Keratinocyte (primary cell): Measurements from ENCODE around the gene LIN28A. TPM values are rescaled to one million over a fixed set of nuclear protein-coding genes. Genes with fewer than 3 reads are reported as not detected.

ENCODE experiments used
- DNase-seq: peaks from one replicate; pipeline ENCODE4 v3.0.0-alpha.2; 2011; ENCODE audit warnings: low read depth, missing footprints, low spot score
- FAIRE-seq: peaks from 2 replicates; lab custom pipeline; 2011; peaks lifted over from hg19 to GRCh38; lab: Jason Lieb, UNC
- H2AFZ ChIP-seq: 2 replicates; pipeline ENCODE4 v1.6.0; 2012; ENCODE audit warnings: low read length, control low read depth, inconsistent platforms; ENCODE audit not compliant: control insufficient read depth
- H3K27ac ChIP-seq: 2 replicates; pipeline ENCODE4 v1.5.1; 2011; ENCODE audit warnings: low read length; ENCODE audit not compliant: control insufficient read depth, insufficient read depth
- H3K27me3 ChIP-seq: 3 replicates; pipeline ENCODE4 v1.6.0; 2011; ENCODE audit warnings: low read length; ENCODE audit not compliant: control insufficient read depth, insufficient read depth; ENCODE audit errors: extremely low read depth
- H3K36me3 ChIP-seq, 2 experiments: 2 replicates in 1 of 2; 3 replicates in 1 of 2; pipeline ENCODE4 v1.5.1; 2011; ENCODE audit warnings: low read length in 2 of 2, mild to moderate bottlenecking in 1 of 2; ENCODE audit not compliant: control insufficient read depth in 2 of 2, insufficient read depth in 2 of 2; ENCODE audit errors: extremely low read depth in 1 of 2
- H3K4me1 ChIP-seq: 3 replicates; pipeline ENCODE4 v1.5.1; 2011; ENCODE audit warnings: low read length; ENCODE audit not compliant: control insufficient read depth, insufficient read depth; ENCODE audit errors: extremely low read depth
- H3K4me2 ChIP-seq: 3 replicates; pipeline ENCODE4 v1.6.0; 2011; ENCODE audit warnings: low read depth, low read length; ENCODE audit not compliant: control insufficient read depth, insufficient read depth; ENCODE audit errors: extremely low read depth
- H3K4me3 ChIP-seq, 3 experiments: fragments of 200-600 bp in 1 of 3; sonication (generic) in 1 of 3; 2 replicates in 2 of 3; 3 replicates in 1 of 3; pipeline ENCODE4 v1.5.1; 2011 to 2016; ENCODE audit warnings: low read length in 3 of 3, mild to moderate bottlenecking in 3 of 3, control low read depth in 2 of 3, inconsistent platforms in 1 of 3, low read depth in 1 of 3, mixed read lengths in 1 of 3, mixed run types in 1 of 3, moderate library complexity in 1 of 3; ENCODE audit not compliant: control insufficient read depth in 2 of 3, insufficient read depth in 2 of 3; ENCODE audit errors: extremely low read depth in 1 of 3
- H3K79me2 ChIP-seq: 2 replicates; pipeline ENCODE4 v1.6.0; 2012; ENCODE audit warnings: low read length; ENCODE audit not compliant: control insufficient read depth, insufficient read depth
- H3K9ac ChIP-seq: 3 replicates; pipeline ENCODE4 v1.6.0; 2011; ENCODE audit warnings: low read length; ENCODE audit not compliant: control insufficient read depth, insufficient read depth; ENCODE audit errors: extremely low read depth
- H3K9me1 ChIP-seq: 3 replicates; pipeline ENCODE4 v1.6.0; 2011; ENCODE audit warnings: low read length; ENCODE audit not compliant: control insufficient read depth, insufficient read depth; ENCODE audit errors: extremely low read depth
- H3K9me3 ChIP-seq: 2 replicates; pipeline ENCODE4 v1.5.1; 2012; ENCODE audit warnings: low read depth, low read length; ENCODE audit not compliant: control insufficient read depth
- H4K20me1 ChIP-seq: 3 replicates; pipeline ENCODE4 v1.6.0; 2011; ENCODE audit warnings: low read length; ENCODE audit not compliant: control insufficient read depth, insufficient read depth; ENCODE audit errors: extremely low read depth
- EZH2 ChIP-seq: IDR thresholded peaks from one replicate; pipeline ENCODE4 v1.6.1; 2012; ENCODE audit warnings: inconsistent platforms, mild to moderate bottlenecking, low read length, moderate library complexity
- dilution Hi-C: fragments of 300-500 bp; cut with MboI; formaldehyde crosslinking; loops from one replicate; pipeline ENCODE4 v1.7.0; 2020; ENCODE audit warnings: low sequenced_read_pairs; ENCODE audit not compliant: extremely low pct_ligation_motif_present
- polyA plus RNA-seq, 5 experiments: library from polyadenylated mRNA; depleted of rRNA in 3 of 5; stranded (reverse) in 3 of 5; stranded (forward) in 1 of 5; unstranded in 1 of 5; fragments of >200 nt; gene quantifications; 1 replicate in 1 of 5; 2 replicates in 3 of 5; 3 replicates in 1 of 5; pipeline versions ENCODE4 v1.2.1 to v1.2.3, GENCODE V29; 2011 to 2012; ENCODE audit warnings: missing spikeins in 2 of 5, low read depth in 1 of 5, low replicate concordance in 1 of 5
- TF ChIP-seq, protein P1 (sequence below), 3 experiments: IDR thresholded peaks in 1 of 3; conservative IDR thresholded peaks in 1 of 3; optimal IDR thresholded peaks in 1 of 3; 2 replicates in 2 of 3; 3 replicates in 1 of 3; pipeline versions ENCODE3 to v1.5.1; 2011; ENCODE audit warnings: low read length in 3 of 3, mild to moderate bottlenecking in 3 of 3, moderate library complexity in 2 of 3, control low read depth in 1 of 3, inconsistent platforms in 1 of 3; ENCODE audit not compliant: insufficient read depth in 2 of 3; ENCODE audit errors: extremely low read depth in 1 of 3

The LIN28A gene
- polyA plus RNA-seq, 1 donor (not counting 4 experiments of a cell fraction or from before 2014, with no cell fraction given): not detected

DNA sequence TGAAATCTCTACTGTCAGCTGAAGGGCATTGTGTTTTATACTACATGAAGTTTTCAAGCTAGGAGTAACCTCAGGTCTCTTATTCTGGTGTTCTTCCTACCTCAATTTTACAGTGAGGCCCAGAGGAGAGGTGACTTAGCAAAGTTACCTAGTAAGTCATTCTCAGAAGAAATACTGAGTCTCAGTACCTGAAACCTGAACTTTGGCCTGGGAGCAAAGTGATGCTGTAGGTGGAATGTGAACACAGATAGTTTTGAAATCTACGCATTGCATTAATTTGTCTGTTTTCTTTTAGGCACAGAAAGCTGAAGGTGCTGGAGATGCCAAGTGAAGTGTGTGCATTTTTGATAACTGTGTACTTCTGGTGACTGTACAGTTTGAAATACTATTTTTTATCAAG, 64.2 kb downstream of the LIN28A start:
- H4K20me1 ChIP-seq: peaks cover 16% of the 10 kb centered on the region
- no peak for FAIRE-seq
- H3K4me1 ChIP-seq: peaks cover 36% of the 10 kb centered on the region

DNA sequence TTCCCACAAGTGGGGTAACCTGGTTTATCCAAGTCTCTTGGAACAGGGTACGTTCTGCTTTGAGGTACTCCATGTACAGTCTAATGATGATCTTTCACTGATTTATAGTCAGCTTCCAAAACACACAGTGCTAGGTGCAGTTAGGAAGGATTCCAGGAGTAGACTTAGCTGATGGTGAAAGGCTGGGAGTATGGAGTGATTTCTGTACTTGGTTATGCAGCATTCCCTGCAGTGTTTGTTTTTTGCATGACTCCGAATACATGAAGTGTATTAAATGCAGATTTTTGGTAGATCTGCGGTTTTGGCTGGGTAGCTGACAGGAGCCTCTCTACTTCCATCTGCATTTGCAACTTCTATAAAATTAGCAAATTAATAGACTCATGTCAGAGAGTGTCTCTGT, 65.4 kb downstream of the LIN28A start:
- no peak overlapping the region for H3K4me3 ChIP-seq
- DNase-seq: no peak
- H3K79me2 ChIP-seq: peaks cover 15% of the 10 kb centered on the region
- no peak overlapping the region for H3K27ac ChIP-seq
- no peak for FAIRE-seq
- H2AFZ ChIP-seq: no peak overlapping the region
- H3K9ac ChIP-seq: no peak overlapping the region
- H3K27me3 ChIP-seq: no peaks in the 10 kb centered on the region
- dilution Hi-C loops: no loop called here
- TF ChIP-seq EZH2: no peak
- TF ChIP-seq, protein P1, sequence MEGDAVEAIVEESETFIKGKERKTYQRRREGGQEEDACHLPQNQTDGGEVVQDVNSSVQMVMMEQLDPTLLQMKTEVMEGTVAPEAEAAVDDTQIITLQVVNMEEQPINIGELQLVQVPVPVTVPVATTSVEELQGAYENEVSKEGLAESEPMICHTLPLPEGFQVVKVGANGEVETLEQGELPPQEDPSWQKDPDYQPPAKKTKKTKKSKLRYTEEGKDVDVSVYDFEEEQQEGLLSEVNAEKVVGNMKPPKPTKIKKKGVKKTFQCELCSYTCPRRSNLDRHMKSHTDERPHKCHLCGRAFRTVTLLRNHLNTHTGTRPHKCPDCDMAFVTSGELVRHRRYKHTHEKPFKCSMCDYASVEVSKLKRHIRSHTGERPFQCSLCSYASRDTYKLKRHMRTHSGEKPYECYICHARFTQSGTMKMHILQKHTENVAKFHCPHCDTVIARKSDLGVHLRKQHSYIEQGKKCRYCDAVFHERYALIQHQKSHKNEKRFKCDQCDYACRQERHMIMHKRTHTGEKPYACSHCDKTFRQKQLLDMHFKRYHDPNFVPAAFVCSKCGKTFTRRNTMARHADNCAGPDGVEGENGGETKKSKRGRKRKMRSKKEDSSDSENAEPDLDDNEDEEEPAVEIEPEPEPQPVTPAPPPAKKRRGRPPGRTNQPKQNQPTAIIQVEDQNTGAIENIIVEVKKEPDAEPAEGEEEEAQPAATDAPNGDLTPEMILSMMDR (optimal IDR thresholded peaks at IDR 0.05 in 1 of 3, IDR thresholded peaks at IDR 0.05 in 1 of 3, conservative IDR thresholded peaks at IDR 0.05 in 1 of 3; ENCODE audit: extremely low read depth in 1 of 3, insufficient read depth in 2 of 3, low read length in 3 of 3): no peak
- peaks cover 12% of the 10 kb centered on the region for H4K20me1 ChIP-seq
- no peak overlapping the region for H3K4me2 ChIP-seq
- no peaks in the 10 kb centered on the region for H3K9me1 ChIP-seq
- H3K9me3 ChIP-seq: no peaks in the 10 kb centered on the region
- peaks cover 24% of the 10 kb centered on the region for H3K4me1 ChIP-seq
- peaks cover 21 to 36% of the 10 kb centered on the region in 2 experiments for H3K36me3 ChIP-seq

More for the DNA sequence above, 64.2 kb downstream of the LIN28A start:
- Histone ChIP-seq H3K79me2 (peaks cover 15% of the 10 kb centered on the region), H3K9ac (no peak overlapping the region), H3K9me1 (peaks cover under 1% of the 10 kb centered on the region), H3K4me2 (no peak overlapping the region), H3K27me3 (no peaks in the 10 kb centered on the region), H3K4me3 (no peak overlapping the region), H3K9me3 (no peaks in the 10 kb centered on the region), H2AFZ (no peak overlapping the region), H3K36me3 (peaks cover 21 to 36% of the 10 kb centered on the region in 2 experiments), H3K27ac (no peak overlapping the region)
- TF ChIP-seq, protein P1 (optimal IDR thresholded peaks at IDR 0.05 in 1 of 3, IDR thresholded peaks at IDR 0.05 in 1 of 3, conservative IDR thresholded peaks at IDR 0.05 in 1 of 3; ENCODE audit: extremely low read depth in 1 of 3, insufficient read depth in 2 of 3, low read length in 3 of 3): no peak
- TF ChIP-seq EZH2: no peak
- DNase-seq: no peak
- dilution Hi-C loops: no loop called here
